Measurements from ENCODE around the gene SLC22A23.

The SLC22A23 gene

GRCh38 chr6:3230256-3230882 is 226.5 kb downstream of the SLC22A23 start:
- CTCF ChIA-PET, result interaction anchor here (0.7 to 2.4 kb wide), 3 partner anchors 15 to 21 kb away, joined by 3 to 13 read pairs (median 4); no protein-coding TSS in a partner anchor
- DNase-seq (ENCODE audit: extremely low spot score), result no peak
- TF ChIP-seq SP1 (IDR thresholded peaks at IDR 0.05) (no peak), CTBP1 (IDR thresholded peaks at IDR 0.05; ENCODE audit: borderline replicate concordance) (no peak), PKNOX1 (IDR thresholded peaks at IDR 0.05) (no peak), L3MBTL2 (conservative IDR thresholded peaks at IDR 0.05) (no peak), ELF4 (IDR thresholded peaks at IDR 0.05) (no peak), BHLHE40 (IDR thresholded peaks at IDR 0.05; ENCODE audit: borderline replicate concordance) (no peak), FOXK2 (IDR thresholded peaks at IDR 0.05) (no peak), SUZ12 (IDR thresholded peaks at IDR 0.05) (no peak), LEF1 (IDR thresholded peaks at IDR 0.05; ENCODE audit: borderline replicate concordance) (no peak), NFRKB (IDR thresholded peaks at IDR 0.05) (no peak), FOXA1 (IDR thresholded peaks at IDR 0.05) (no peak), TARDBP (IDR thresholded peaks at IDR 0.05) (no peak), ZNF384 (IDR thresholded peaks at IDR 0.05) (no peak), ARNT (IDR thresholded peaks at IDR 0.05) (no peak), HDGF (IDR thresholded peaks at IDR 0.05; ENCODE audit: borderline replicate concordance) (no peak), FOXM1 (IDR thresholded peaks at IDR 0.05; ENCODE audit: borderline replicate concordance) (no peak)
- POLR2A ChIA-PET, result interaction anchor here (0.7 to 4.2 kb wide), 15 partner anchors 8 to 73 kb away, joined by 3 to 53 read pairs (median 5); partner anchors contain the start of genes PSMG4 and TUBB2A

DNA sequence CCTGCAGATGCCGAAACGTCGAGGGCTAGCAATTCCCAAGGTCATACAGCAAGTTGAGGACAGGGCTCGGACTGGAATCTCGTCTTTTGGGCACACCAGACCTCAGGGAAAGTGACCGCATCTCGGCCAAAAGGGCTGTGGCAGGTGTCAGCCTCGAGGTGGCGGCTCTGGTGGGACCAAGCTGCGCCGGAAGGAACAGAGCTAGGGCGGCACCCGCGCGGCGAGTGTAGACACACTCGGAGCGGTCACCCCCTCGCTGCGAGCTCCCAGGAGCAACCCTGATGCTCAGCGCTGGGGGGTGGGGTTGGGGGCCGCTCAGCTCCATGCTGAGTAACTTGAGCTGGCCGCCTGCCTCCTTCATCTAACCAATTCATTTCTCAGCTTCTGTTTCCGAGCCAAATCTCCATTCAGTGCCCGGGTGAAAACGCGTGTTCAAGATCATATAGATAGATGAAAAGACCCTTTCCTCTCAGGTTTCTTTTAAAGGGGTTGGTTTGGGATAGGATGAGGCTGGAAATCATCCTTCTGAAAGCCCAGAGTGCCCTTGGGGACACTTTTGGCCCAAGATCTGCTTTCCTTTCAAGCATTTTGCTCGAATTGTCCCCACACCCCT is 227.2 kb downstream of the SLC22A23 start:
- POLR2A ChIA-PET, result interaction anchor here (0.8 to 4.2 kb wide), 4 partner anchors 19 to 240 kb away, joined by 3 to 53 read pairs (median 6); partner anchors contain the start of gene TUBB2A
- DNase-seq (ENCODE audit: extremely low spot score), result no peak
- TF ChIP-seq LEF1 (IDR thresholded peaks at IDR 0.05; ENCODE audit: borderline replicate concordance) (no peak), FOXM1 (IDR thresholded peaks at IDR 0.05; ENCODE audit: borderline replicate concordance) (no peak), ZNF384 (IDR thresholded peaks at IDR 0.05) (no peak), L3MBTL2 (conservative IDR thresholded peaks at IDR 0.05) (no peak), PKNOX1 (IDR thresholded peaks at IDR 0.05) (no peak), TARDBP (IDR thresholded peaks at IDR 0.05) (no peak), SUZ12 (IDR thresholded peaks at IDR 0.05) (no peak), ELF4 (IDR thresholded peaks at IDR 0.05) (no peak), ARNT (IDR thresholded peaks at IDR 0.05) (no peak), BHLHE40 (IDR thresholded peaks at IDR 0.05; ENCODE audit: borderline replicate concordance) (no peak), FOXK2 (IDR thresholded peaks at IDR 0.05) (no peak), NFRKB (IDR thresholded peaks at IDR 0.05) (no peak), HDGF (IDR thresholded peaks at IDR 0.05; ENCODE audit: borderline replicate concordance) (no peak), CTBP1 (IDR thresholded peaks at IDR 0.05; ENCODE audit: borderline replicate concordance) (no peak), FOXA1 (IDR thresholded peaks at IDR 0.05) (no peak), SP1 (IDR thresholded peaks at IDR 0.05) (no peak)
- CTCF ChIA-PET, result interaction anchor here (0.7 to 0.9 kb wide), 3 partner anchors 14 to 22 kb away, joined by 3 to 4 read pairs (median 3); no protein-coding TSS in a partner anchor

DNA sequence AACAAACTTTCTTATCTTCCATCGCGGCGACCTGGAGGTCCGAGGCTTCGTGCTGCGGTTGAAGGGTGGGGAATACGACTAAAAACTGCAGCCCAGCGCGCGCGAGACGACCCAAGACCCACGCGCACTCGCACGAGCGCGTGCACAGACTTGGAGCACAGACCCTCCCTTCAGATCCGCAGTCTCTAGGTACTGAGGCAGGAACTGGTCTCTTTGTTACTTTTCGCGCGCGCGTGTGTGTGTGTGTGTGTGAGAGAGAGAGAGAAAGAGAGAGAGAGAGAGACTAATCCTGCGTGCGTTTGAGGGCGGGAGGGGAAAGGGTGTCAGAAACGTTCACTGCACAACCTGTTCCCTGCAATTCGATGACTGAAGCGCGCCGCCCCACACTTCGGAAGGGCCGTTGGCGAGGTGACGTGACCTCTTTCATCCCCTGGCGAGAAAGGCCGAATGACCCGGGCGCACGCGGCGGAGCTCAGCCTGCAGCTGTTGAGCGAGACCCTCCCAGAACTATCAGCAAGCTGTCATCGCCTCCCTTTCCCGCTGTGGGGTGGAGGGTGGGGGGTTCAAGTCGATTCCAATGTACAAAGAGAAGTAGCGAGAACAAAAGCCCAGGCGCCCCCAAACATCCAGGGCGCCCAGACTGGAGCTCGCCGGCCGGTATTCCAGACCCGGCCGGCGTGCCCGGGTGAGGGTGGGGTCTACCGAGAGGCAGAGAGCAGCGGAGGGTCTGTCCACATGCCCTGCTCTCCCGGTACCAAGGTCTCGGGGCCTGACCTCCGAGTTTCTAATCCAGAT is 227.9 kb downstream of the SLC22A23 start:
- ChIA-PET POLR2A (interaction anchor here (0.8 to 4.2 kb wide), 5 partner anchors 20 to 239 kb away, joined by 3 to 53 read pairs (median 7); partner anchors contain the start of genes PSMG4 and TUBB2A), CTCF (interaction anchor here (0.9 kb wide), 2 partner anchors 19 to 22 kb away, joined by 3 to 4 read pairs; no protein-coding TSS in a partner anchor)
- no peak for DNase-seq (ENCODE audit: extremely low spot score)
- TF ChIP-seq CTBP1 (IDR thresholded peaks at IDR 0.05; ENCODE audit: borderline replicate concordance), result no peak
- TF ChIP-seq TARDBP (IDR thresholded peaks at IDR 0.05), result no peak
- no peak for TF ChIP-seq LEF1 (IDR thresholded peaks at IDR 0.05; ENCODE audit: borderline replicate concordance)

DNA sequence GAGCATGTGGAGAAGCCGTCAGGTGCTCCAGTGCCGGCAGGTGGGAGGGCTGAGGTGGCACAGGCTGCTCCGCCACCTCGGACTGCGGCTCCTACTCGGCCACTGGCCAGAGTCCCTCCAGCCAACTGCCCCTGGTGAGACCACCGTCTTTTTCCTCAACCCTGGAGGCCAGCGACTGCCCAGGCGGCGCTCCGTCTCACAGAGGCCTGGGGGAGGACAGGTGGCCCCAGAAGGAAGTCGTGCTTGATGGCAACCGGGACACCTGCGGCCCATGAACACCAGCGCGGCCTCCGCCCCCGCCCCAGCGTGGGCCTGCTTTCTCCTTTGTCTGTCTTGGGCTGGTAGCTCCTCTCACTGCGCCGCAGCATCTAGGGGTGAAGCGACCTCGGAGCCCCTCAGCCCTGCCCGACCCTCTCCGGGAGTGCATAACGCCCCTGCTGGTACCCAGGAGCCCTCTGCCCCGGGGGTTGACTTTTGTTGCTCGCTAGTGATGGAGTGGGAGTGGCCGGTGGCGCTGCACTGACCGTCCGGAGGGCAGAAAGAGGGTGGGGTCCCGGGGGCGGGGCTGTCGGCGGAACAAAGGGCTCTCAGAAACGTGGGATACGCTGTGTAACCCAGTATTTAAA is 228.7 kb downstream of the SLC22A23 start:
- TF ChIP-seq HDGF (IDR thresholded peaks at IDR 0.05; ENCODE audit: borderline replicate concordance) (no peak), L3MBTL2 (conservative IDR thresholded peaks at IDR 0.05) (no peak), BHLHE40 (IDR thresholded peaks at IDR 0.05; ENCODE audit: borderline replicate concordance) (no peak), SUZ12 (IDR thresholded peaks at IDR 0.05) (no peak), LEF1 (IDR thresholded peaks at IDR 0.05; ENCODE audit: borderline replicate concordance) (no peak), CTBP1 (IDR thresholded peaks at IDR 0.05; ENCODE audit: borderline replicate concordance) (no peak), FOXK2 (IDR thresholded peaks at IDR 0.05) (no peak), FOXM1 (IDR thresholded peaks at IDR 0.05; ENCODE audit: borderline replicate concordance) (no peak), SP1 (IDR thresholded peaks at IDR 0.05) (no peak), NFRKB (IDR thresholded peaks at IDR 0.05) (no peak), ZNF384 (IDR thresholded peaks at IDR 0.05) (no peak), FOXA1 (IDR thresholded peaks at IDR 0.05) (no peak), TARDBP (IDR thresholded peaks at IDR 0.05) (no peak), ELF4 (IDR thresholded peaks at IDR 0.05) (no peak), ARNT (IDR thresholded peaks at IDR 0.05) (no peak), PKNOX1 (IDR thresholded peaks at IDR 0.05) (no peak)
- ChIA-PET POLR2A (interaction anchor here (2.1 to 4.2 kb wide), 4 partner anchors 18 to 66 kb away, joined by 7 to 53 read pairs (median 15); partner anchors contain the start of gene PSMG4), CTCF (no interaction called here)
- no peak for DNase-seq (ENCODE audit: extremely low spot score)

Data from HEK293T (cell line).